ENCODE data around the gene CTNNA3. TPM values are rescaled to one million over a fixed set of nuclear protein-coding genes. Genes with fewer than 3 reads are reported as not detected.

The CTNNA3 gene
- total RNA-seq, 2 donors from 2014 or later, result 20.3 to 23.8 TPM

DNA sequence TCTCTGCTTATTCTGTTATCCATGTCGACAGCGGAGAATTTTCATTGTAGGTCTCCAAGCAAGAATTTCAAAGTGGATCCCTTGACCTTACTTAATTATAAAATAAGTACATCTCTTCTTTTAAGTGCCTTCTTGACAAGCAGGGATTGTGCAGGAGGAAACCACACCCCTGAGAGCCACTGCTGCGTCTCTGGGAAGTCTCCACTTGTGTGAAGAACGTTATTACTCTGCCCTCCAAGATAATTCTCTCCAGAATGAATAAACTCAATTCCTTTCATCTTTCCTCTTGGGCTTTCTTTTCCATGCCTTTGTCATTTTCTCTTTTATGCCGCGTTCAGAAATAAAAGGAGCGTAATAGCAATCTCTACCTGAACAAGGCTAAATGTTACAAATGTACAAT is 1801.0 kb downstream of the CTNNA3 start:
- DNase-seq (ENCODE audit: low spot score), result no peak
- no peaks in the 10 kb centered on the region for H3K4me1 ChIP-seq
- TF ChIP-seq, protein P1, sequence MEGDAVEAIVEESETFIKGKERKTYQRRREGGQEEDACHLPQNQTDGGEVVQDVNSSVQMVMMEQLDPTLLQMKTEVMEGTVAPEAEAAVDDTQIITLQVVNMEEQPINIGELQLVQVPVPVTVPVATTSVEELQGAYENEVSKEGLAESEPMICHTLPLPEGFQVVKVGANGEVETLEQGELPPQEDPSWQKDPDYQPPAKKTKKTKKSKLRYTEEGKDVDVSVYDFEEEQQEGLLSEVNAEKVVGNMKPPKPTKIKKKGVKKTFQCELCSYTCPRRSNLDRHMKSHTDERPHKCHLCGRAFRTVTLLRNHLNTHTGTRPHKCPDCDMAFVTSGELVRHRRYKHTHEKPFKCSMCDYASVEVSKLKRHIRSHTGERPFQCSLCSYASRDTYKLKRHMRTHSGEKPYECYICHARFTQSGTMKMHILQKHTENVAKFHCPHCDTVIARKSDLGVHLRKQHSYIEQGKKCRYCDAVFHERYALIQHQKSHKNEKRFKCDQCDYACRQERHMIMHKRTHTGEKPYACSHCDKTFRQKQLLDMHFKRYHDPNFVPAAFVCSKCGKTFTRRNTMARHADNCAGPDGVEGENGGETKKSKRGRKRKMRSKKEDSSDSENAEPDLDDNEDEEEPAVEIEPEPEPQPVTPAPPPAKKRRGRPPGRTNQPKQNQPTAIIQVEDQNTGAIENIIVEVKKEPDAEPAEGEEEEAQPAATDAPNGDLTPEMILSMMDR (IDR thresholded peaks at IDR 0.05), result no peak
- H3K9me3 ChIP-seq, result no peaks in the 10 kb centered on the region
- no peaks in the 10 kb centered on the region for H3K27me3 ChIP-seq
- H3K36me3 ChIP-seq, result no peaks in the 10 kb centered on the region
- H3K27ac ChIP-seq, result no peak overlapping the region
- H3K4me3 ChIP-seq, result no peak overlapping the region

DNA sequence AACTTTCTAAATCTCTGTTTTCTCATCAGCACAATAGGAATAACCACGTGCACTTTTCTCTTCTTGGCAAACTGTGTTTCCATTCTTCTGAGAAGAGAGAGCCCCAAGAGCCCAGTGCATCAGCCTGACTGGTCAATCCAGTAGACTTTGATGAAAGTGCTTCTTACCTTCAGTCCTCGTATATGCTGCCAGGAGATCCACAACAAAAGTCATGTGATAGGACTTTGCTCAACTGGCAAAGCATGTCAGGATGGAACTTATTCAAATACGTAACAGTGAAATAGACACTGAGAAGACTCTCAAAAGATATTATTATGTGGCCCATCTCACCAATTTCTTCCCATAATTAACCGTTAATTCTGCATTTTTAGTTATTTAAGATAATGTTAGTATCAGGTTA is 1801.6 kb downstream of the CTNNA3 start:
- Histone ChIP-seq H3K4me1 (no peaks in the 10 kb centered on the region), H3K9me3 (no peaks in the 10 kb centered on the region), H3K27me3 (no peaks in the 10 kb centered on the region), H3K27ac (no peak overlapping the region), H3K36me3 (no peaks in the 10 kb centered on the region), H3K4me3 (no peak overlapping the region)
- no peak for DNase-seq (ENCODE audit: low spot score)
- TF ChIP-seq, protein P1 (IDR thresholded peaks at IDR 0.05), result no peak

DNA sequence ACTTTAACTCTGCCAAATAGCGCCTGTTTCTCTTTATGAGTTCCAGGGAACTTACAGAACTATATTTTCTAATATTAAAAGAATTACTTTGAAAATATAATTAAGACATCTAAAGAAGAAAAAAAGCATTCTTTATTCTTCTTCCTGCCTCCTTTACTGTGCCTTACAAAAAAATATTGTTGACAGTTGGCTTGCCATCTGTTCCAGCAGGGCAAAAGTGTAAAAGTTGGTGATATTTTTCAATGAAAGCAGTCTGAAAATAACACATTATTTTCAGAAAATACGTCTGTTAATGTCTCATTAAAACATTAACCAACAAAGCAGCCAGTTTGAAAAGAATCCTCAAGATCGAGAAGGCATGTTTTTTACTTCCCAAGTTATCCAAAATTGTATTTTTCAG is 1802.3 kb downstream of the CTNNA3 start:
- TF ChIP-seq, protein P1 (IDR thresholded peaks at IDR 0.05), result no peak
- Histone ChIP-seq H3K4me3 (no peak overlapping the region), H3K27me3 (no peaks in the 10 kb centered on the region), H3K4me1 (no peaks in the 10 kb centered on the region), H3K9me3 (no peaks in the 10 kb centered on the region), H3K36me3 (no peaks in the 10 kb centered on the region), H3K27ac (no peak overlapping the region)
- no peak for DNase-seq (ENCODE audit: low spot score)

DNA sequence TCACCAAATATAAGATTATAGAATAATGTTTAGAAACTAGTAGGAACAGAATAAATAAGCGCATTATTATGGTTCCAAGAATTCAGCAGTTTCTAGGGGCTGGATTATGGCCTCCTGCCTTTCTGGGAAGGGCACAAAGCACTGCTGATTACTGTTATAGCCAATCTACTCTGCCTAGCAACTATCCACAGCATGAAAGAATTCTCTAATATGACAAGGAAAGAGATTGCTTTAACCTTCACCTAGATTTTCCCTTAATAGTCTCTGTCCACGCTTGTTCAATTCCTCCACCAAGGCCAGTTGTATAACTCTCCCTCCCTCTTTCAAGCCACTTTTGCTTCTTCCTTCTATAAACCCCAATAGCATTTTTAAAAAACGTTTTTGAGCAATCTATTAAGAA is 1803.7 kb downstream of the CTNNA3 start:
- Histone ChIP-seq H3K4me1 (no peaks in the 10 kb centered on the region), H3K9me3 (peaks cover 0 to 6% of the 10 kb centered on the region in 2 donors), H3K27ac (no peak overlapping the region), H3K27me3 (no peaks in the 10 kb centered on the region), H3K36me3 (no peaks in the 10 kb centered on the region), H3K4me3 (no peak overlapping the region)
- no peak for DNase-seq (ENCODE audit: low spot score)
- TF ChIP-seq, protein P1 (IDR thresholded peaks at IDR 0.05), result no peak

DNA sequence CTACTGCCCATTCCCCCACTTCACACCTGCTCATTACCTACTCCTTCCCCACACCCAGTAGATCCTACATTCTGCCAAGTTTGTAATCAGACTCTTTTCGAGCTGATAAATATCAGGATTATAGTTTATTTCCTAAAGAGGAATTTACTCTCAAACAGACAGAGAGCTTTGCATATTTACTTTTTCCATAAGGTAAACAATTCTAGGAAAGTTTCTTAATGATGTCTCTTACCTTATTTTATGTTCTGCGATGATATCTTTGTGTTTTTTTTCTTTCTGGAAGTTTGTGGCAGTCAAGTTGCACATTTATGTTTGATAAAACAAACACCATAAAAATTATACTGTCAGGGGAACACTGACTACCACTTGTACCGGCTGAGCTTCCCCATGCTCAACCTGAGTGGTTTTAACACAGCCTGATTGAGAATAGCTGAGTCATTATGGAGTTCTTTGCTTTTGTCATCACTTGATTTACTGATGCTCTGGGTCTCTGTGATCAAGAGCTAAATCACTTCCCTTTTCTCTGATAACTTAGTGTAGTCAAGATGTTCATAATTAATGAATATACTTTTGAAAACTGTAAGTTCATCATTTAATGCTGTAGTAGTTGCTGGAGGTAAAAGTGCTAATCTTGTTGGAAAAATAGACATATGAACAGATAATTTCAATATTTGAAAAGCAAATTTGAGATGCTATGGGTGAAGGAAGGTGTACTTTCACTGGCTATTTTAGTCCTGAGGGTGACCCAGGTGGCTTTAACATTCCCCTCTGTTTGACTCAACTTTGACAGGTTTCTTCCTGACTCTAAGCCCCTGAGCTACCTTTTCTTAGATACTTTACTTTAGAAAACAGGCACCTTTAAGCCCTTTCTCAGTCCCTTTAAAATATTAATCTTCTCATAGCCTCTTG is 1804.7 kb downstream of the CTNNA3 start:
- Histone ChIP-seq H3K4me3 (no peak overlapping the region), H3K27me3 (no peaks in the 10 kb centered on the region)
- TF ChIP-seq, protein P1 (IDR thresholded peaks at IDR 0.05), result no peak

More for the DNA sequence above, 1804.7 kb downstream of the CTNNA3 start:
- no peak overlapping the region for H3K27ac ChIP-seq
- no peaks in the 10 kb centered on the region for H3K4me1 ChIP-seq
- H3K36me3 ChIP-seq, result no peaks in the 10 kb centered on the region
- DNase-seq (ENCODE audit: low spot score), result no peak
- peaks cover 0 to 15% of the 10 kb centered on the region in 2 donors for H3K9me3 ChIP-seq

Data from right atrium auricular region (tissue), 2 donors.